SU-DHL-6 (cell line): Measurements from ENCODE around the gene DRAM1.

Experiments
- H2AFZ ChIP-seq: fragments of 200-600 bp; sonication (generic); 2 replicates; pipeline ENCODE4 v1.6.1; 2014; ENCODE audit warnings: low read depth, mild to moderate bottlenecking, moderate library complexity, mixed read lengths, antibody characterized with exemption, low read length; ENCODE audit not compliant: severe bottlenecking
- H3F3A ChIP-seq: fragments of 200-600 bp; shearing (Covaris generic); 2 replicates; pipeline ENCODE4 v1.6.0; 2016; ENCODE audit warnings: antibody characterized with exemption, mild to moderate bottlenecking; ENCODE audit not compliant: insufficient read depth
- H3K27ac ChIP-seq: fragments of 200-600 bp; sonication (generic); 2 replicates; pipeline ENCODE4 v1.5.1; 2016; ENCODE audit warnings: low read depth, mild to moderate bottlenecking, low read length, moderate library complexity, mixed read lengths
- H3K27me3 ChIP-seq: fragments of 200-600 bp; sonication (generic), shearing (Covaris generic); 2 replicates; pipeline ENCODE4 v1.6.0; 2014; ENCODE audit warnings: mild to moderate bottlenecking, low read length
- H3K36me3 ChIP-seq: fragments of 200-600 bp; sonication (generic); 2 replicates; pipeline ENCODE4 v1.6.1; 2014; ENCODE audit warnings: mild to moderate bottlenecking, low read length, mixed read lengths
- H3K4me2 ChIP-seq: fragments of 300-600, 200-600 bp; shearing (Covaris generic), sonication (generic); 2 replicates; pipeline ENCODE4 v1.6.0; 2014; ENCODE audit warnings: low read length, low read depth, mild to moderate bottlenecking; ENCODE audit not compliant: poor library complexity, severe bottlenecking
- H3K4me3 ChIP-seq: fragments of 200-600 bp; sonication (generic); 2 replicates; pipeline ENCODE4 v1.5.1; 2014; ENCODE audit warnings: antibody characterized with exemption, low read length, mild to moderate bottlenecking, mixed read lengths; ENCODE audit not compliant: insufficient read depth, poor library complexity, severe bottlenecking
- H3K79me2 ChIP-seq: fragments of 200-600 bp; sonication (generic); 2 replicates; pipeline ENCODE4 v1.6.1; 2014; ENCODE audit warnings: mild to moderate bottlenecking, low read length, moderate library complexity; ENCODE audit not compliant: insufficient read depth
- H3K9ac ChIP-seq: fragments of 200-600 bp; sonication (generic); 2 replicates; pipeline ENCODE4 v1.7.0; 2014; ENCODE audit warnings: mild to moderate bottlenecking, low read length
- H3K9me2 ChIP-seq: fragments of 200-600 bp; sonication (generic); replicated peaks from 2 replicates; pipeline ENCODE4 v1.6.1; 2014; ENCODE audit warnings: low read length; ENCODE audit not compliant: insufficient read depth
- H3K9me3 ChIP-seq: fragments of 200-600 bp; sonication (generic); 2 replicates; pipeline ENCODE4 v1.6.1; 2014; ENCODE audit warnings: low read length, mixed read lengths; ENCODE audit not compliant: insufficient read depth
- H4K20me1 ChIP-seq: fragments of 200-600 bp; sonication (generic); 2 replicates; pipeline ENCODE4 v1.6.1; 2014; ENCODE audit warnings: low read depth, mild to moderate bottlenecking, antibody characterized with exemption, low read length, moderate library complexity, mixed read lengths
- EZH2phosphoT487 ChIP-seq: fragments of 200-600 bp; sonication (generic), shearing (Covaris generic); conservative IDR thresholded peaks from 2 replicates; pipeline ENCODE4 v1.6.1; 2018; ENCODE audit warnings: mild to moderate bottlenecking, antibody characterized with exemption, low read length, moderate library complexity, mixed read lengths
- TF ChIP-seq, protein P1 (sequence below): fragments of 200-600 bp; sonication (generic); IDR thresholded peaks from one replicate; pipeline ENCODE4 v1.5.1; 2017; ENCODE audit warnings: antibody characterized with exemption, mild to moderate bottlenecking, low read length, moderate library complexity; ENCODE audit not compliant: insufficient read depth, poor library complexity, severe bottlenecking

The DRAM1 gene

DNA sequence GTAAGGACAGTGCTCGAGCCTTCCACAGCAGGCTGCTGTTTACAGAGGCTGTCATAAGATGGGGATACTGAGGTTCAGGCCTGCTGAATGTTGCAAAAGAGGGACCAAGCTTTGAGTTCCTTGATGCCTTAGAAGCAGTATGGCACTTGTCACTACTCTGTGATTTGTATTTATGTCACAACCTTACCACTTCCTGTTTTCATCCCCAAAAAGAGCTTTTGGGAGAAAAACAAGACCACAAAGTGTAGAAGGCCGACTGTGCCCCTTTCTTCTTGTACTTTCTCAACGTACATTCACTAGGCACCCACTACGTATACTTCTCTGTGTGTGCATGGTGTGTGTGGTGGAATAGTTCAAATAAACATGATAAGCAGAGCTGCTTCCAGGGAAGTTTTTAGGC is 90.1 kb downstream of the DRAM1 start:
- Histone ChIP-seq H3K27ac (no peak overlapping the region), H3K36me3 (no peaks in the 10 kb centered on the region), H3K9me3 (no peaks in the 10 kb centered on the region), H3K9ac (no peak overlapping the region), H3K4me3 (no peak overlapping the region), H4K20me1 (no peaks in the 10 kb centered on the region), H3K79me2 (no peaks in the 10 kb centered on the region), H3F3A (no peaks in the 10 kb centered on the region), H3K4me2 (no peak overlapping the region), H3K9me2 (no peaks in the 10 kb centered on the region), H3K27me3 (no peaks in the 10 kb centered on the region), H2AFZ (no peak overlapping the region)
- TF ChIP-seq, protein P1, sequence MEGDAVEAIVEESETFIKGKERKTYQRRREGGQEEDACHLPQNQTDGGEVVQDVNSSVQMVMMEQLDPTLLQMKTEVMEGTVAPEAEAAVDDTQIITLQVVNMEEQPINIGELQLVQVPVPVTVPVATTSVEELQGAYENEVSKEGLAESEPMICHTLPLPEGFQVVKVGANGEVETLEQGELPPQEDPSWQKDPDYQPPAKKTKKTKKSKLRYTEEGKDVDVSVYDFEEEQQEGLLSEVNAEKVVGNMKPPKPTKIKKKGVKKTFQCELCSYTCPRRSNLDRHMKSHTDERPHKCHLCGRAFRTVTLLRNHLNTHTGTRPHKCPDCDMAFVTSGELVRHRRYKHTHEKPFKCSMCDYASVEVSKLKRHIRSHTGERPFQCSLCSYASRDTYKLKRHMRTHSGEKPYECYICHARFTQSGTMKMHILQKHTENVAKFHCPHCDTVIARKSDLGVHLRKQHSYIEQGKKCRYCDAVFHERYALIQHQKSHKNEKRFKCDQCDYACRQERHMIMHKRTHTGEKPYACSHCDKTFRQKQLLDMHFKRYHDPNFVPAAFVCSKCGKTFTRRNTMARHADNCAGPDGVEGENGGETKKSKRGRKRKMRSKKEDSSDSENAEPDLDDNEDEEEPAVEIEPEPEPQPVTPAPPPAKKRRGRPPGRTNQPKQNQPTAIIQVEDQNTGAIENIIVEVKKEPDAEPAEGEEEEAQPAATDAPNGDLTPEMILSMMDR, result no peak
- TF ChIP-seq EZH2phosphoT487, result no peak

- H3K4me3 ChIP-seq, result no peak overlapping the region
- H3K4me2 ChIP-seq, result no peak overlapping the region
- no peaks in the 10 kb centered on the region for H4K20me1 ChIP-seq
- no peak overlapping the region for H2AFZ ChIP-seq
- H3K79me2 ChIP-seq, result no peaks in the 10 kb centered on the region
- H3K9ac ChIP-seq, result no peak overlapping the region
- no peaks in the 10 kb centered on the region for H3K9me3 ChIP-seq
- H3K36me3 ChIP-seq, result no peaks in the 10 kb centered on the region
- no peaks in the 10 kb centered on the region for H3K27me3 ChIP-seq
- no peaks in the 10 kb centered on the region for H3K9me2 ChIP-seq
- no peaks in the 10 kb centered on the region for H3F3A ChIP-seq
- no peak overlapping the region for H3K27ac ChIP-seq
- TF ChIP-seq EZH2phosphoT487, result no peak
- TF ChIP-seq, protein P1, result no peak
Measured at GRCh38 chr12:101968770-101969169, 91.4 kb downstream of the DRAM1 start.
